H1 (cell line): Measurements from ENCODE around the gene TCF21. TPM values are rescaled to one million over a fixed set of nuclear protein-coding genes. Genes with fewer than 3 reads are reported as not detected.

Source experiments
- CTCF ChIA-PET: fragments of 300-600 bp; sonication (Branson Sonifier 250); formaldehyde crosslinking; loops from one replicate; lab custom pipeline; 2021; ENCODE audit not compliant: partially characterized antibody; lab: Charles Lee
- POLR2A ChIA-PET: fragments of 300-600 bp; sonication (Branson Sonifier 250); formaldehyde crosslinking; loops from one replicate; lab custom pipeline; 2021; ENCODE audit warnings: inconsistent platforms; ENCODE audit not compliant: partially characterized antibody; lab: Charles Lee
- DNase-seq, 2 experiments: peaks; one replicate each; pipeline versions ENCODE4 v3.0.0 to v3.0.0-alpha.2; 2010 to 2022; ENCODE audit warnings: low spot score in 2 of 2, low read depth in 1 of 2, mixed read lengths in 1 of 2
- FAIRE-seq: peaks from 2 replicates; lab custom pipeline; 2011; peaks lifted over from hg19 to GRCh38; lab: Jason Lieb, UNC
- H2AFZ ChIP-seq: 2 replicates; pipeline ENCODE4 v1.8.1; 2012; ENCODE audit warnings: low read length, inconsistent platforms
- H2AK5ac ChIP-seq: 2 replicates; pipeline ENCODE4 v1.6.1; 2013; ENCODE audit warnings: low read depth, low read length
- H2BK120ac ChIP-seq: replicated peaks from 2 replicates; pipeline ENCODE3; 2013; ENCODE audit warnings: low read depth, low read length, inconsistent platforms
- H2BK12ac ChIP-seq: 2 replicates; pipeline ENCODE4 v1.6.1; 2013; ENCODE audit warnings: low read depth, low read length
- H2BK15ac ChIP-seq: 2 replicates; pipeline ENCODE4 v1.6.1; 2013; ENCODE audit warnings: low read length
- H2BK20ac ChIP-seq: 2 replicates; pipeline ENCODE4 v1.6.1; 2013; ENCODE audit warnings: low read length
- H2BK5ac ChIP-seq: 2 replicates; pipeline ENCODE4 v1.6.1; 2013; ENCODE audit warnings: low read depth, low read length
- H3K14ac ChIP-seq: 2 replicates; pipeline ENCODE4 v1.6.1; 2013; ENCODE audit warnings: inconsistent platforms; ENCODE audit not compliant: insufficient read length
- H3K18ac ChIP-seq: 2 replicates; pipeline ENCODE4 v1.6.1; 2013; ENCODE audit warnings: low read length; ENCODE audit errors: extremely low read depth
- H3K23ac ChIP-seq: 2 replicates; pipeline ENCODE4 v1.6.1; 2013; ENCODE audit warnings: inconsistent platforms; ENCODE audit not compliant: insufficient read length
- H3K23me2 ChIP-seq: 2 replicates; pipeline ENCODE4 v1.6.1; 2013; ENCODE audit warnings: low read depth, low read length
- H3K27ac ChIP-seq: 2 replicates; pipeline ENCODE4 v1.6.1; 2011; ENCODE audit warnings: low read depth, low read length, inconsistent platforms
- H3K27me3 ChIP-seq, 4 experiments: replicated peaks in 1 of 4; 1 replicate in 1 of 4; 2 replicates in 3 of 4; pipeline versions ENCODE4 v1.6.1 to v1.8.1; 2011 to 2013; ENCODE audit warnings: low read length in 3 of 4, mild to moderate bottlenecking in 3 of 4, inconsistent platforms in 2 of 4, mixed read lengths in 2 of 4, moderate library complexity in 1 of 4; ENCODE audit not compliant: control insufficient read depth in 3 of 4, insufficient read depth in 3 of 4; ENCODE audit errors: extremely low read depth in 1 of 4
- H3K36me3 ChIP-seq, 4 experiments: 2 replicates each; pipeline versions ENCODE4 v1.6.1 to v1.8.1; 2011 to 2013; ENCODE audit warnings: mild to moderate bottlenecking in 4 of 4, low read length in 3 of 4, moderate library complexity in 2 of 4, control low read depth in 1 of 4, inconsistent platforms in 1 of 4; ENCODE audit not compliant: insufficient read depth in 4 of 4, control insufficient read depth in 2 of 4
- H3K4ac ChIP-seq: replicated peaks from 2 replicates; pipeline ENCODE3; 2013; ENCODE audit warnings: low read length, low read depth, mixed read lengths, inconsistent platforms; ENCODE audit not compliant: insufficient read length
- H3K4me1 ChIP-seq, 4 experiments: replicated peaks in 1 of 4; 1 replicate in 1 of 4; 2 replicates in 3 of 4; pipeline versions ENCODE4 v1.6.1 to v1.8.1; 2011 to 2013; ENCODE audit warnings: low read length in 3 of 4, inconsistent platforms in 2 of 4, mixed read lengths in 1 of 4; ENCODE audit not compliant: insufficient read depth in 4 of 4, control insufficient read depth in 3 of 4
- H3K4me2 ChIP-seq, 2 experiments: 2 replicates each; pipeline versions ENCODE4 v1.6.1 to v1.8.1; 2011 to 2013; ENCODE audit warnings: low read depth in 2 of 2, low read length in 2 of 2, control low read depth in 1 of 2, inconsistent platforms in 1 of 2, mild to moderate bottlenecking in 1 of 2; ENCODE audit not compliant: insufficient read depth in 1 of 2
- H3K4me3 ChIP-seq, 4 experiments: fragments of 200-600, 300-600 bp in 1 of 4; sonication (generic), shearing (Covaris generic), sonication (Bioruptor Twin) in 1 of 4; 2 replicates each; pipeline versions ENCODE4 v1.5.1 to v1.8.1; 2011 to 2016; ENCODE audit warnings: low read length in 4 of 4, low read depth in 3 of 4, control low read depth in 2 of 4, inconsistent platforms in 2 of 4, mild to moderate bottlenecking in 2 of 4, mixed read lengths in 1 of 4, moderate library complexity in 1 of 4; ENCODE audit not compliant: insufficient read depth in 2 of 4; ENCODE audit errors: extremely low read depth in 1 of 4
- H3K56ac ChIP-seq: replicated peaks from 2 replicates; pipeline ENCODE3; 2013; ENCODE audit warnings: low read depth, mild to moderate bottlenecking, mixed read lengths, low read length, inconsistent platforms; ENCODE audit not compliant: insufficient read length
- H3K79me1 ChIP-seq: 2 replicates; pipeline ENCODE4 v1.6.1; 2013; ENCODE audit warnings: low read depth, low read length, control low read depth
- H3K79me2 ChIP-seq, 2 experiments: 2 replicates each; pipeline versions ENCODE4 v1.6.1 to v1.8.1; 2012 to 2013; ENCODE audit warnings: low read length in 2 of 2, mild to moderate bottlenecking in 2 of 2, inconsistent platforms in 1 of 2; ENCODE audit not compliant: insufficient read depth in 2 of 2, control insufficient read depth in 1 of 2
- H3K9ac ChIP-seq, 4 experiments: replicated peaks in 1 of 4; 1 replicate in 1 of 4; 2 replicates in 3 of 4; pipeline versions ENCODE4 v1.6.1 to v1.8.1; 2011 to 2013; ENCODE audit warnings: low read depth in 3 of 4, low read length in 3 of 4, control low read depth in 2 of 4, mild to moderate bottlenecking in 2 of 4, moderate library complexity in 2 of 4, inconsistent platforms in 1 of 4; ENCODE audit errors: extremely low read depth in 1 of 4
- H3K9me3 ChIP-seq, 2 experiments: 2 replicates each; pipeline versions ENCODE4 v1.6.1 to v1.8.1; 2012 to 2013; ENCODE audit warnings: mild to moderate bottlenecking in 2 of 2, moderate library complexity in 2 of 2, control low read depth in 1 of 2, inconsistent platforms in 1 of 2, low read depth in 1 of 2, low read length in 1 of 2, mixed read lengths in 1 of 2; ENCODE audit not compliant: insufficient read depth in 2 of 2
- H4K20me1 ChIP-seq, 2 experiments: replicated peaks in 1 of 2; 2 replicates each; pipeline versions ENCODE3 to v1.8.1; 2011 to 2013; ENCODE audit warnings: inconsistent platforms in 2 of 2, low read length in 2 of 2, mild to moderate bottlenecking in 1 of 2; ENCODE audit not compliant: insufficient read depth in 2 of 2, control insufficient read depth in 1 of 2
- H4K5ac ChIP-seq: 2 replicates; pipeline ENCODE4 v1.6.1; 2013; ENCODE audit warnings: low read length, low read depth, mixed read lengths, inconsistent platforms; ENCODE audit not compliant: insufficient read length
- H4K8ac ChIP-seq: 2 replicates; pipeline ENCODE4 v1.8.0; 2013; ENCODE audit warnings: mild to moderate bottlenecking, moderate library complexity, low read length, inconsistent platforms; ENCODE audit not compliant: insufficient read depth; ENCODE audit errors: extremely low read depth
- H4K91ac ChIP-seq: replicated peaks from 2 replicates; pipeline ENCODE3; 2013; ENCODE audit warnings: low read length, mixed read lengths, inconsistent platforms; ENCODE audit not compliant: insufficient read length
- BACH1 ChIP-seq: IDR thresholded peaks from 2 replicates; pipeline ENCODE4 v1.6.1; 2012; ENCODE audit warnings: low read length, improper control_type of control experiment
- CBX8 ChIP-seq: fragments of 300-800, 300-1000 bp; sonication (generic); IDR thresholded peaks from 2 replicates; pipeline ENCODE4 v1.7.1; 2016; ENCODE audit warnings: low read depth, low read length, borderline replicate concordance
- CEBPB ChIP-seq: IDR thresholded peaks from 2 replicates; pipeline ENCODE4 v1.6.1; 2012; ENCODE audit warnings: low read depth, low read length
- CHD1 ChIP-seq: IDR thresholded peaks from 2 replicates; pipeline ENCODE4 v1.6.1; 2012; ENCODE audit warnings: low read depth, low read length, improper control_type of control experiment
- CHD2 ChIP-seq: IDR thresholded peaks from 2 replicates; pipeline ENCODE4 v1.6.1; 2012; ENCODE audit warnings: low read length, improper control_type of control experiment
- CTBP2 ChIP-seq: IDR thresholded peaks from 2 replicates; pipeline ENCODE4 v1.7.0; 2011; ENCODE audit warnings: borderline replicate concordance, mild to moderate bottlenecking, moderate library complexity, mixed read lengths, low read length; ENCODE audit not compliant: insufficient read depth, insufficient read length
- GTF2F1 ChIP-seq: IDR thresholded peaks from 2 replicates; pipeline ENCODE4 v1.6.1; 2012; ENCODE audit warnings: low read depth, low read length, improper control_type of control experiment, borderline replicate concordance
- HDAC2 ChIP-seq, 2 experiments: fragments of 300-600 bp in 1 of 2; sonication (generic) in 1 of 2; IDR thresholded peaks; 2 replicates each; pipeline ENCODE4 v1.6.1; 2011 to 2012; ENCODE audit warnings: low read depth in 2 of 2, low read length in 2 of 2, mild to moderate bottlenecking in 2 of 2, moderate library complexity in 2 of 2, borderline replicate concordance in 1 of 2, inconsistent platforms in 1 of 2
- JUN ChIP-seq: IDR thresholded peaks from 2 replicates; pipeline ENCODE4 v1.6.1; 2011; ENCODE audit warnings: low read depth, mild to moderate bottlenecking, improper control_type of control experiment, low read length
- KDM1A ChIP-seq: fragments of 200-600, 300-600 bp; sonication (generic); IDR thresholded peaks from 2 replicates; pipeline ENCODE4 v1.7.1; 2016; ENCODE audit warnings: mild to moderate bottlenecking, low read length, borderline replicate concordance
- SIX5 ChIP-seq: IDR thresholded peaks from 2 replicates; pipeline ENCODE4 v1.6.1; 2011; ENCODE audit warnings: mild to moderate bottlenecking, low read depth, low read length
- TAF7 ChIP-seq: optimal IDR thresholded peaks from 2 replicates; pipeline ENCODE3; 2011; ENCODE audit warnings: low read depth, mild to moderate bottlenecking, inconsistent platforms, low read length, moderate library complexity, borderline replicate concordance
- TBP ChIP-seq: IDR thresholded peaks from 2 replicates; pipeline ENCODE4 v1.6.1; 2011; ENCODE audit warnings: low read depth, low read length, improper control_type of control experiment
- USF2 ChIP-seq: IDR thresholded peaks from 2 replicates; pipeline ENCODE4 v1.6.1; 2011; ENCODE audit warnings: low read length, improper control_type of control experiment
- WGBS, 2 experiments: shearing (Covaris generic) in 1 of 2; methylation state at CpG; one replicate each; pipeline versions ENCODE4 v1.1.6 to v1.1.7; 2013 to 2015; ENCODE audit warnings: low lambda C conversion rate in 2 of 2, mixed read lengths in 2 of 2, inconsistent platforms in 1 of 2, low coverage in 1 of 2, missing lambda C conversion rate in 1 of 2; ENCODE audit not compliant: insufficient replicate concordance in 2 of 2, insufficient coverage in 1 of 2, insufficient read length in 1 of 2; ENCODE audit errors: extremely low coverage in 1 of 2, missing lambda C conversion rate in 1 of 2; 5-methylcytosine and 5-hydroxymethylcytosine counted together
- polyA plus RNA-seq, 7 experiments: library from polyadenylated mRNA; depleted of rRNA in 3 of 7; stranded (reverse) in 5 of 7; unstranded in 2 of 7; fragments of >200 nt in 5 of 7; fragments of 200-250 nt in 2 of 7; gene quantifications; 1 replicate in 5 of 7; 2 replicates in 1 of 7; 4 replicates in 1 of 7; pipeline versions ENCODE4 v1.2.1 to v1.2.3, GENCODE V29; 2011 to 2013; ENCODE audit warnings: missing spikeins in 2 of 7, mixed read lengths in 2 of 7
- total RNA-seq: library from RNA; stranded (reverse); fragmentation: NEBNext Ultra II Directional; extraction: Animal tissue kit (Norgen Biotek cat#: 25700); gene quantifications from 2 replicates; pipeline ENCODE4 v1.2.1, GENCODE V29; 2021

TCF21 gene
- total and polyA plus RNA-seq, 2 of the 8 experiments (the other 6 are each of a cell fraction or from before 2014, with no cell fraction given), result 0.05 to 0.09 TPM

DNA sequence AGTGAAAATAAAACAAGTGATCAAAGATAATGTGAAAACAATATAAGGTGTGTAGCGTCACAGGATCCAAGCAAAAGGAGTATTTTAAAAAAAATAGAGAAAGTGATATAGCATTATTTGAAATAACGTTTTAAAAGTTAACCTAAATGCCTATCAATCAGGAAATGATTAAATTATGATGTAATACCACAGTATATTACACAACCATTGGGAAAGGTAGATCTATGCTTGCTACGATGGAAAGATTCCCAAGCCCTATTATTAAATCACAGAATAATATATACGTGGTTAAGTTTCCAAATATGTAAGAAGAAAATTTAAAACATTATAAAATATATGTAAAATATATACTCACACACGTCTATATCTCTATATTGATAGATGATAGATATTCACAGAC is 15.4 kb upstream of the TCF21 start:
- H3K9ac ChIP-seq, result no peak overlapping the region
- H3K27me3 ChIP-seq, result no peaks in the 10 kb centered on the region
- no peaks in the 10 kb centered on the region for H3K79me1 ChIP-seq
- 87% methylated on average over 5 of the region's 5 CpGs; no CpG with 5 or more reads in 1 of the 2 experiments for WGBS, 2 experiments
- no peak overlapping the region for H3K18ac ChIP-seq
- H4K8ac ChIP-seq, result no peak overlapping the region
- H3K4me1 ChIP-seq, result no peaks in the 10 kb centered on the region
- no peak overlapping the region for H2AFZ ChIP-seq
- no peak overlapping the region for H3K56ac ChIP-seq
- no peaks in the 10 kb centered on the region for H4K20me1 ChIP-seq
- no peak overlapping the region for H3K4me3 ChIP-seq
- no peak overlapping the region for H4K91ac ChIP-seq
- no peak overlapping the region for H2BK5ac ChIP-seq
- H2BK15ac ChIP-seq, result no peak overlapping the region
- ChIA-PET POLR2A (no interaction called here), CTCF (interaction anchor here (0.9 kb wide), 1 partner anchor 16 kb away, joined by 3 read pairs; no protein-coding TSS in a partner anchor)
- H3K23me2 ChIP-seq, result no peaks in the 10 kb centered on the region
- no peak overlapping the region for H3K27ac ChIP-seq
- no peak overlapping the region for H3K14ac ChIP-seq
- H2BK20ac ChIP-seq, result no peak overlapping the region
- H3K36me3 ChIP-seq, result no peaks in the 10 kb centered on the region
- no peak overlapping the region for H4K5ac ChIP-seq
- H3K4me2 ChIP-seq, result no peak overlapping the region
- no peak overlapping the region for H3K4ac ChIP-seq
- no peaks in the 10 kb centered on the region for H3K79me2 ChIP-seq
- H2AK5ac ChIP-seq, result no peak overlapping the region
- no peak overlapping the region for H2BK120ac ChIP-seq
- DNase-seq (no peak), FAIRE-seq (no peak)
- TF ChIP-seq KDM1A, result no peak
- no peak for TF ChIP-seq USF2
- TF ChIP-seq CHD2, result no peak
- TF ChIP-seq TAF7, result no peak
- no peak for TF ChIP-seq CTBP2
- no peak for TF ChIP-seq GTF2F1
- TF ChIP-seq CEBPB, result no peak
- TF ChIP-seq TBP, result no peak
- TF ChIP-seq SIX5, result no peak
- no peak for TF ChIP-seq JUN
- TF ChIP-seq BACH1, result no peak
- TF ChIP-seq HDAC2 (IDR thresholded peaks at IDR 0.05; ENCODE audit: borderline replicate concordance in 1 of 2, low read depth in 2 of 2, low read length in 2 of 2), result no peak
- TF ChIP-seq CBX8, result no peak
- no peak for TF ChIP-seq CHD1
- no peak overlapping the region for H3K23ac ChIP-seq
- H2BK12ac ChIP-seq, result no peak overlapping the region
- H3K9me3 ChIP-seq, result no peaks in the 10 kb centered on the region
